Measurements from ENCODE around the gene RPL18. TPM values are rescaled to one million over a fixed set of nuclear protein-coding genes. Genes with fewer than 3 reads are reported as not detected.
"Not testable (repeated sequence)": the region's sequence is repeated elsewhere in the genome, so short reads cannot be mapped to it uniquely, and the experiment has no call there.

Gene RPL18
- total RNA-seq, 1 donor from 2014 or later = 1,447 TPM

DNA sequence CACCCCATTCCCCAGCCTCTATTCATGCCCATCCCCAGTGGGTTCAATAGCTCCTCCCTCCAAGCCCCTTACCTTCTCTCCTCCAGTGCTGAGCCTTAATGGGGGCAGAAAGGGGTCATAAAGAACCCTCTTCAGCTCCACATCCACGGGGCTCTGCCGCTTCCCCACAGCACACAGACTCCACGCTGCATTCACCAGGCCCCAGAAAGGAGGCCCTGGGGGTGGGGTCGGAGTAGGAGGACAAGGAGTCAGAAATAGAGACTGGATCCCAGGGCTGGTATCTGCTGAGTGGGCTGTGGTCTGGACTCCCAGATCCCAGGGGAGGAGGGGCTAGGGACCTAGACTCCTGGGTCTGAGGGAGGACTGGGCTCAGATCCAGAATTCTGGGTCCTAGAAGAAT, 25.4 kb upstream of the RPL18 start:
- DNase-seq = no peak

DNA sequence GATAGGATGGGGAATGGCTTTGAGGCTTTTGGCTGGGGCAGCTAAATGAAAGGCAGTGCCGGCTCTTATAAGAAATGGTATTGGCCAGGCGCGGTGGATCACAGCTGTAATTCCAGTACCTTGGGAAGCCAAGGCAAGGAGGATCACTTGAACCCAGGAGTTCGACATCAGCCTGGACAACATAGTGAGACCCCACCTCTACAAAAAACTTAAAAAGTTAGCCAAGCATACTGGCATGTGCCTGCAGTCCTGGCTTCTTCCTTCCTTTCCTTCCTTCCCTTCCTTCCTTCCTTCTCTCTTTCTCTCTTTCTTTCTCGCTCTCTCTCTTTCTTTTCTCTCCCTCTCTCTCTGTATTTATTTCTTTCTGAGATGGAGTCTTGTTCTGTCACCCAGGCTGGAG, 23.9 kb upstream of the RPL18 start:
- no peak for DNase-seq

DNA sequence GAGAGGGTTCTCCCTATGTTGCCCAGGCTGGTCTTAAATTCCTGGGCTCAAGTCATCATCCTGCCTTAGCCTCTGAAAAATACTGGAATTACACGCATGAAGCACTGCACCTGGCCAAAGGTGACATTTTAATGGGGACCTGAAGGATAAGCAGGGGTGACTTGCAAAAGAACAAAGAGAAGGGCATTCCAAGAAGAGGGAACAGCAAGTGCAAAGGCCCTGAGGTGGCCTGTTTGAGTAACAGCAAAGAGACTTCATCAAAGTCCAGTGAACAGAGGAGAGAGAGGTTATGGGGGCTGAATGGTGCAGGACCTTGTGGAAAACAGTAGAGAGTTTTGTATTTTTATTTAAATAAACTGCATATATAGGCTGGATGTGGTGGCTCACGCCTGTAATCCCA, 22.9 kb upstream of the RPL18 start:
- no peak for DNase-seq

DNA sequence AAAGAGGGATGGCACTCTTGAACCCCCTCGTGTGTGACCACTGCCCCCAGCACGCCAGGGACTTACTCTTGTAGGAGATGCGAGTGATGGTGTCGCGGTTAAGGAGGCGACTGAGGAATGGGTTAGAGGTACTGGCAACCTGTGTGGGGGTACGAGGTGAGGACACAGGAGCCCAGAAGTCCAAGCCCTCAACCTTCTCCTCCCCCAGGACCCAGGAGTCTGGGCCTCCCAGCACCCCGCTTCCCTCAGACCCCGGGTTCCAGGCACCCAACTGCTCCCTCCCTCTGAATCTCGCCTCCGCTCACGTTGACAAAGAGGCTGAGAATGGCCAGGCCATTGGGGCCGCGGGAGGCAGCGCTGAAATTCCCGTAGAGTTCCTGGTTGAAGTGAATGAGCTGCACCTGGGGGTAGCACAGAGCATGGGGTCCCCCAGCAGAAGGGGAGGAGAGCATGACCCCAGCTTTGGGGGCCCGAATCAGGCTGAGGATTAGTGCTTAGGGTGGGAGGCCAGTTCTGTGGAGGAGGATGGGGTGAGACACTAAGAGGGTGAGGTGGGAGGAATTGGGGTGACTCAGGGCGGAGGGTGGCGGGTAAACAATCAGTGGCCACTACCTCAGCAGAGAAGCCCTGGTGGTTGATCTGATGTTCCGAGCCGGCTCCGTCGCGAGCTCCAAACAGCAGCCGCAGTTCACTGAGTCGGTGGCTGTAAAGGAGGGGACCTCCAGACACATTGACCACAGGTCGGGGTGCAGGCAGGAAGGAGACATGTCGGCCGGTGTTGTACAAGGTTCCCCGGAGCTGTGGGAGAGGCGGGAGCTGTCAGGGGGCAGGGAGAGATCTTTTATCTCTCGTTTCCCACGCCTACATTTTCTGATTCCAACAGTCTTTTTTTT, 20.8 kb upstream of the RPL18 start:
- DNase-seq = no peak

DNA sequence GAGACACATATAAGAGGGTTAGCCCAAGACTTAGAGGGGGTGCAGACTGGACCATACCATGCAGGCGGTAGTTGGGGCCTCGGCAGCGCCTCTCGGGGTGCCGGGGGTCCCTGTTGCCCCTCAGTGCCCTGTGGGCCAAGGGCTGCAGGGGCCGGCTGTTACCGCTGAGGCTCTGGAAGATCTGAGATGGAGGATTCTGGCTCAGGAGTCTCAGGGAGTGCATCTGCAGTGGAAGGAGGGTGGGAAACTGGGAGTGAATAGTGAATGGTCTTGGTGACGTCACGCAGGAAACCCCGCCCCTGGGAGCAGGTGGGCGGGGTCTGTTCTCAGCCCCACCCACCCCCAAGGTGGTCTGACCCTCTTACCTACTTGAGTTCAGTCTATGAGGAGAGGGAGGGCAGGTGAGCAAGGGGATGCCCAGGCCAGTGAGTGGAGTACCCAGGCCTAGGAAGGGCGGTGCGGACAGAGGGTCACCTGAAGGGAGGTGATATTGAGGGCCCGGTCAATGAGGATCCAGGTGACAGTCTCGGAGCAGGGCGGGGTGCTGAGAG, 19.9 kb upstream of the RPL18 start:
- no peak for DNase-seq

DNA sequence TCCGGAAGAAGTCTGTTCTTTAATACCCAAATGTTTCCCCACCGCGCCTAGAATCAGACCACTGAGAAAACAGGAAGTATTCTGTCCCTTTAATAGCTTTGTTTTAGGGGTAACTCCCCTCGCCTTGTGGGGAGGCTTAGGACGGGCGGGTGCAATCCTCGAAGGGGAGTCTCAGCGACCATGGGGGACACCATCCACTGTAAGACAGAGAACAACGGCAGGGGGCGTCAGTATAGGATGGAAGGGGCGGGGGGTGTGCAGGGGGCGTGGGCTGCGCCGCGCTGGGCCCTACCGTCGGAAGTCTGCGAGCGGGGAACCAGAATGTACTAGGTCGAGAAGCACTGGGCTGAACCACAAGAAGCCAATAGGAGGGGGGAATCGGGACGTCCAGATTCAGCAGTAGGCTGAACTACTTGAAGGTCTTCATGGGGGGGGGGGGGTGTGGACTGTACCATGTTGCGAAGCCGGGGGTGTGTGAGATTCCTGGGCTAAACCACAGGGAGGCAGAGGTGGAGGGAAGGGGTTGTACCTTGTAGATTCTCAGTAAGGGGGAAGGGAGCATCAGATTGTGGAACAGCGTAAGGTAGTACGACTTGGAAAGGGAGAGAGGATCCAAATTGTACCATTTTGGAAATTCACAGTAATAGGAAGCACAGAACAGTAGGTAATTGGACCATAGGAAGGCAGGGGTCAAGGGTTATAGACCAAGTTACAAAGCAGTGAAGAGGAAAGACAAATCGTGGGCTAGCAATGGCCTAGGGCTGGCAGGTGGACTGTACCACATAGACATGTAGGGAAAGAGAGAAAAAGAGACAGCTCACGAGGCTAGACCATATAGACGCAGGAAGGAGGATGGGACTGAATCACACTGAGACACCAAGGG, 19.2 kb upstream of the RPL18 start:
- DNase-seq = peak; percentile 89

DNA sequence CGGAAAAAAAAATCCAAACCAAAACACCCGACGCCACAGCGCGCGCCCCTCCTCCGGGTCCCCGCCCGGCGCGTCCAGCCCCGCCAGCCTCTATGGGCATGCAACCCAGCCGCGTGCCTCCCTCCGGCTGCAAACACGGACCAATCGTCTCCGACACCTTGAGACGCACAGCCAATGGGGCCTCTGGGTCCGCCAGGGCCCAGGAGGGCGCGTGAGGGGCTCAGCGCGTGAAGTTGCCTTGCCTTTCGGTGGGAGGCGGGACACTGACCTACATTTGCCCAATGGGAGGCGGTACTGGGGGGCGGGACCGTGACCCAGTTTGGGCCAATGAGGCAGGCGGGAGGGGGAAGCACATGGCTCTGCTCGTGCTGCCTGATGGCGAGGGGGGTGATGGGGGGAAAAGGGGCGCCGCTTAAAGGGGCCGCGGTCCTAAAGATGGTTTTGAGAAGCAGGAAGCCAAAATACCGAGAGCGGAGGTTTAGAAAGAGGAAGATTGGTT, 18.5 kb upstream of the RPL18 start:
- DNase-seq = peak; percentile 99

DNA sequence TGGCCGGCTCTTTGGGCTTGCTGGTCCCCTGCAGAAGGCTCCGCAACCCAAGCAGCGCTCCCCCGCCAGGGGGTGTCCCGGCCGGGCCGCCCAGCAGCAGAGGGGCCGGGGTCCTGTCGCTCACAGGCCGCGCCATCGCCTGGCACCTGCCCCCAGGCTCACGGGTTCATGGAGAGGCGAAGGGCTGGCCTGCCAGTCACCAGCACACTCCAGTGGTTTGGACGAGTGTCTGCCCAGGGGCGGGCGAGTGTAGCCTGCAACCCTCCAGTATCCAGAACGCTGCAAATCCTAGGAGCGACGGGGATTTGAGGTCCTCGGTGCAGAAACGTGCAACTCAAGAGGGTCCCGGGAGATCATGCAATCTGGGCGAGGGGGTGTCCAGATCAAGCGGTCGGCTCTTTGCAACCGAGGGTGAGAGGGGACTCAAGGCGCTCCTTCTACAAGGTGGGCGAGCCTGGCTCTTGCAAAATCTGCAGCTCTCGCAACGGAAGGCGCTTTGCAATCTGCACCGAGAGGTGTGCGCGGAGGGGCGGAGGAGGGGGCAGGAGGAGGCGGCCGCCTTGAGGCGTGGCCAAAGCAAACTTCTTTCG, 18.0 kb upstream of the RPL18 start, which contains the start of gene DBP:
Gene DBP, minus strand, starts transcription at position 521 of the 590 bp plus-strand sequence. Its CDS starts 385 bp downstream, at position 136.
- DNase-seq = peak; percentile 71

DNA sequence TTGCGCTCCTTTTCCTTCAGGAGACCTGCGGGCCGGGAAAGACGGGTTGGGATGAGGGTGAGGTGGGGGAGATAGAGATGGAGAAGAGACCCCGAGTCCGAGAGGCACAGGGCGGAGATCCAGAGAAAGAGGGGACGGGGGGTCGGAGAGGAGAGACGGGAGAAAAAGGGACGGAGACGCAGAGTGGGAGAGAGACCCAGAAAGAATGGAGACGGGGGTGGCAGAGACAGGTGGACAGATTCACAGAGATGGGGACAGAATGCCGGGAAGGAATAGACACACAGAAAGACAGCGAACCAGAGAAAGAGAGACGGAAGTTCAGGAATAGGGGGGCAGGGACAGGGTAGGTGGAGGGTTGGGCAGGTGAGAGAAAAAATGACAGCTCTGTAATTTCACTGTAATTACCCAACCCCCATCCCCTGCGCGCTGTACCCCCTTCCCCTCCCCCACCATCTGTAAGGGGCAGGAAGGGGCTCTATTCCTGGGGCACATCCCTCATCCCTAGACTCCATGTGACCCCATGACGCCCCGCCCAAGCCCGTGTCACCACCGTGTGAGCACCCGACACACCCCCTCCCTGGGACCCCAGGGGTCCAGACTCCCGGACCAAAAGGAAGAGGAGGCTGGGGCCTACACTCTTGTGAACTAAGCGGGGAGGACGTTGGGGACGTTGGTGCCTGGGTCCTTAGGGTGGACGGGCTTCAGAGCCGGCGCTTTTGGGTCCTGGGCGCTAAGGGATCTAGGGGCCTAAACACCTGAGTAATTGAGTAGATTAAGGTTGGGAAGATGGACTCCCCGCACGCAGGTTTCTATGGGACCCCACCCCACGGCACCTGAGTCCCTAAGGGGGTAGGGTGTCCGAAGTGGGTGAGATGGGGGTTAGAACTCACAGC, 17.2 kb upstream of the RPL18 start:
- no peak for DNase-seq

DNA sequence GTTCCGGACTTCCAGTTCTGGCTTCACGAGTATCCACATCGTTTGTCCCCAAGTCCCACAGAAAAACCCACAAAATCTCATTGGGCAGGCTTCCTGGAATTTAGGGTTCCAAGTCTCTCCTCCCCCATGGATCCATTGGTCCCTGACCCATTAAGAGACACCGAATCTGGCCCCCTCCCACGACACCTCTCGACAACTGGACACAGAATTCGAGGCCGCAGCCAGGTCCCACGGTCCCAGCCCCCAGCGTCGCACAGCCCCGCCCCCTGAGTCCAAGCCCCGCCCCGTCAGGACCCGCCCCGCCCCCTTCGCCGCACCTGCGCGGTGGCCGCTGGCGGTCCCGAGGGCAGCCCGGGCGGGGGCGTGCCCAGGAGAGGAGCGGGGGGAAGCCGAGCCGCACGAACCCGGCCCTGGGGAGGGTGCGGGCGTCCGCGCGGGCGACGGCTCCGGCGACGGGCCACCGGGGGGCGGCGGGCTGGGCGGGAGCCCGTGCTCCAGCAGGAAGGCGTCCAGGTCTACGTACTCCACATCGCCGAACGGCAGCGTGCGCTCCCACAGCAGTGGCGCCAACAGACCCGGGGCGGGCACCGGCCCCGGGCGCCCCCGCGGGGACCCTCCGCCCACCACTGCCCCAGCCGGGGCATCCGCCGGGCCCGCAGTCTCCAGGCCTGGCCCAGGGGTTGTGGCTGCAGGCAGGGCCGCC, 16.4 kb upstream of the RPL18 start:
- DNase-seq = peak; percentile 33

DNA sequence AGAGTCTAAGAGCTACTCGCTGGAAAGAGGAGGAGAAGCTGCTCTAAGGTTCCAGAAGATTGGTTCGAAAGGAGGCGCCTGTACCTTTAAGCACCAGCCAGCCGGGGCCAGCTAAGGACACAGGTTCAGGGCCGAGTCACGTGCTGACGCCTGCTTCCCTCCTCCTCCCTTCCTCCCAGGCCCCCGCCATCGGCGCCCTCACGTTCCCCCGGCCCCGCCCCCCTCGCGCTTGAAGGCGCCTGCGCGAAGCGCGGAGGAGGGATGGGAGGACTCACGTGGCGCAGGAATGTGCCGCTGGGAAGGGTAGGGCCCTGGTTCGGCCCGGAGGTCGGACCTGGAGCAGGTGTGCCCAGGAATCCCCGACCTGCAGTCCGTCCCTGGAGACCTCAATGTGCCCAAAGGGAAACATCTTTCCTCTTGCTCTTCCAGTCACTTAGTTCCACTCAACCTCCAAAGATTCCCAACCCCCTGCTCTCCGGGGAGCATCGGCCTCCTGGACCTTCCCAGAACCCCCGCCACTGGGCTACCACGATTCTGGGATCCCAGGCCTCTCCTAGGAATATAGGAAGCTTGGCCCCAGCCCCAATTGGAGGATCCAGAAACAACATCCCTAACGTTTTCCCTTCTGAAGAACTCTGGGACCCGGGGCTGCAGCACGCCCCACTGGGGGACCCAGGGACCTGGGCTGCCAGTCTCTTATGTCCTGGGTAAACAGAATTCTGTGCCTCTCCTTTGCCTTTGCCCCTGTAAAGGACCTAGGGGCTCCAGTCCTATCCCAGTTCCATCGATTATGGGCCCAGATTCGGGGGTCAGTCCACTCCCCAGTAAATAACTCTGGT, 15.7 kb upstream of the RPL18 start:
- DNase-seq = peak; percentile 91

DNA sequence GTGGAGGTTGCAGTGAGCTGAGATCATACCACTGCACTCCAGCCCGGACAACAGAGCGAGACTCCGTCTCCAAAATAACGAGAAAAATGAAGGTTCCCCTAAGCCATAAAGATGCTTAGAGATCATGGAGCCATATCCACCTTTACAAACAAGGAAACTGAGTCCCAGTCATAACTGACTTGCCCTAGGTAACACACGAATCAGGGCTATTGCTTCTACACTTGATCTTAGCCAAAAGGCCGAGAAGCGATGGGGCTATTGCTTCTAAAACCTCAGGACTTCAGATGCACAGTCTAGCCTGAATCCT, 15.0 kb upstream of the RPL18 start:
- DNase-seq = no peak

DNA sequence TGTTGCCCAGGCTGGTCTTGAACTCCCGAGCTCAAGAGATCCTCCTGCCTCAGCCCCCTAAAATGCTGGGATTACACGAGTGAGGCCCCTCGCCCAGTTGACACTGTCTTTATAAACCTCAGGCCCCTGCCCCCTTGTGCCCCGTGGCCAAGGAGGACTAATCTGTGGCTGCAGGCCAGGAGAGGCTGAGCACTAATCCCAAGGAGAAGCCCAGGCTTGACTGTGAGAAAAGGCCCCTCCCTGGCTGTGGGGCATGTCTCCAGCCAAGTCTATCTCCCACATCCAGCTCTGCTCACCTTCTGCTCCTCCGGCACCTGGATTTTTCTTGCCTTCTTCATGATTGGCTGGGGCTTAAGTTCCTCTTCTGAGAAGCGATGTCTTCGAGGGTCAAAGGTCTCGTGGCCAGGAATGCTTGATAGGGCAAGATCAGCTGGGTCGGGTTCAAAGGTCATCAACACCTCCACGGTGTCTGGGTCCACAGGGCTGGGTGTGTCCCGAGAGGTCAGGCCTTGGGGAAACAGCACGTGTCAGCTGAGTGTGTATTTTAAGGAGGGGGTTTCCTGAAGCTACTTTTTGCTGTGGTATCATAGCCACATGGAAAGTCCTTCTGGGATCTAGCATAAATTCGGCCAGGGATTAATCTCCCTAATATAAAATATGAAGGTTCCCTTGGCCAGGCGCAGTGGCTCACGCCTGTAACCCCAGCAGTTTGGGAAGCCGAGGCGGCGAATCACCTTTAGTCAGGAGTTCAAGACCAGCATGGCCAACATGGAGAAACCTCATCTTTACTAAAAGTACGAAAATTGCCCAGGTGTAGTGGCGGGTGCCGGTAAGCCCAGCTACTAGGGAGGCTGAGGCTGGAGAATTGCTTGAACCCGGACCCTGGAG, 14.4 kb upstream of the RPL18 start:
- no peak for DNase-seq

DNA sequence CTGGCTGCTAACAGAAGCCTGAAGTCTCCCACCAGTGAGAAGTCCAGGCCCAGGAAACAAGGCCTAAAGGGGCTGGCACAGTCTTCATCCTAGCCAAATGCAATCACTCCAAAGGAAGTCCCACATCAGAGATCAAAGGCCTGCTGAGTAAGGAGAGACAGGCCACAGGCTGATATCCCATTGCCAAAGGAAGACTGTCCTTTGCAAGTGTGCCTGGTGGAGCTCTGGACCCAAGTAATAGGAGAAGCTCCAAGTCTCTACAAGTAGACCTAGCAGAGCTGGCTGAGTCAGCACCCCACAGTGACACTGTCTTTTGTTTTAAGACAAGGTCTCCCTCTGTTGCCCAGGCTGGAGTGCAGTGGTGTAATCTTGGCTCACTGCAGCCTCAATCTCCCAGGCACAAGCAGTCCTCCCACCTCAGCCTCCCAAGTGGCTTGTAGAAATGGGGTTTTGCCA, 13.7 kb upstream of the RPL18 start:
- no peak for DNase-seq

DNA sequence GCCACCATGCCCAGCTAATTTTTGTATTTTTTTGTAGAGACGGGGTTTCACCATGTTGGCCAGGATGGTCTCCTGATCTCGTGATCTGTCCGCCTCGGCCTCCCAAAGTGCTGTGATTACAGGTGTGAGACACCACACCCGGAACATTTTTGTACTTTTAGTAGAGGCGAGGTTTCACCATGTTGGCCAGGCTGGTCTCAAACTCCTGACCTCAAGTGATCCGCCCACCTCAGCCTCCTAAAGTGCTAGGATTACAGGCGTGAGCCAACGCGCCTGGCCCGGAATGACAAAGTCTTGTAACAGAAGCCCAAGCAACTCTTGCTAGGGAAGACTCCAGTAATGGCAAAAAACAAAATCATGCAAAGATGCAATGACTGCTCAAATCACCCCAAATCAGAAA, 13.3 kb upstream of the RPL18 start:
- DNase-seq = not testable (repeated sequence)

DNA sequence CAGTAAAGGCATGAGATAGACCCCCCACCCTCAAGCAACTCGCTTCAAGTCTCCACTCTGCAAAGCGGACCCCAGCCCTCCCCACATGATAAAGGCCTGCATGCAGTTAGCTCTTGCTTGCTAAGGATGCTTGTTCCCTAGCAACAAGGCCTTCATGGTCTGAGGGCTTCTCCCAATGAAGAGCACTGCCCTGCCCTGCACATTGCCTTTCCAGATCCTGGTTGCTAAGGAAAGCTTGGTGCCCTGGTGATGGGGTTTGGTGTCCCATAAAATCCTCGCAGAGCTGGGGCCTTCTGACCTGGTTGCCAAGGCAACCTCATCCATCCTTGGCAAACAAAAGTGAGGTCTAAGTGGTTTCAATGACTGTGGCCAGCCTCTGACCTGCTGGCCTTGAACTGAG, 12.2 kb upstream of the RPL18 start:
- DNase-seq = no peak

DNA sequence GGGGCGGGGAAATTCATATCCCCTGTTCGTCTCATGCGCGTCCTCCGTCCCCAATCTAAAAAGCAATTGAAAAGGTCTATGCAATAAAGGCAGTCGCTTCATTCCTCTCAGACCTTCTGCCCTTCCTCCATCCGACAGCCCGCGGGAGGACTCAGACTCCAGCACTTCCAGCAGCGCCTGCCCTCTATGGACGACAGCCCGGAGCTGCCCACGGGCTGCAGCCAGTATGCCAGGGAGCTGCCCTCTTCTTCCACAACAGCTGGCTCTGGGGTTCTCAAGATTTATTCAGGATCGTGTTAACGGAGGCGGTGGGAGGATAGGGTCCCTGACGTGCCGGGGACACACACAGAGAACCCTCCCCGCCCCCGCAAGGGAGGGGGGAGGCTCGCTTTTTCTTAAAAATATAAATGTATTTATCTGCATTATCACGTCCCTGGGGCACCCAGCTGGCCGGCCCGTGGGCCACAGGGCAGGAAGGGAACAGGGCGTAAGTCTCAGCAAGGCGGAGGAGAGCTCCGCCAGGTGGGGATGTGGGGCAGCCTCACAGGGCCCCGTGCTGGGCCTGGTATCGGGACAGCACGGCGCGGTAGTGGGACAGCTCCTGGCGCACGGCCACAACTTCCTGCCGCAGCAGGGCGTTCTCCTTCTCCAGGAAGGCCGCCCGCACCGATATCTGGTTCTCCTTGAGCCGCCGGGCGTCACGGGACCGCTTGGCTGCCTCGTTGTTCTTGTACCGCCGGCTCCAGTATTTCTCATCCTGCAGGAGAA, 11.5 kb upstream of the RPL18 start:
- no peak for DNase-seq
